ENCODE measurements around the gene JOSD1.

GRCh38 chr22:38710866-38711265 is 10.1 kb upstream of the JOSD1 start:
- TF ChIP-seq CTCF (IDR thresholded peaks at IDR 0.05), result no peak
- no peak for TF ChIP-seq POLR2A (IDR thresholded peaks at IDR 0.05; ENCODE audit: low read depth)

Measured in esophagus muscularis mucosa (tissue), 3 donors.